Measurements from ENCODE around the gene ARRDC1.

ARRDC1 gene

GRCh38 chr9:137581361-137582285, 23.9 kb upstream of the ARRDC1 start:
- no peak overlapping the region for H3K9ac ChIP-seq (ENCODE audit: insufficient read length)
- H3K36me3 ChIP-seq (ENCODE audit: insufficient read depth, low read length) = peaks cover 41% of the 10 kb centered on the region

GRCh38 chr9:137582286-137582860, 23.1 kb upstream of the ARRDC1 start:
- no peak overlapping the region for H3K27ac ChIP-seq
- no peak overlapping the region for H3K9ac ChIP-seq (ENCODE audit: insufficient read length)
- no peak for TF ChIP-seq FOXP2 (optimal IDR thresholded peaks at IDR 0.05; ENCODE audit: control extremely low read depth, extremely low read length, insufficient read depth)
- TF ChIP-seq POLR2AphosphoS5 (IDR thresholded peaks at IDR 0.05; ENCODE audit: borderline replicate concordance, low read depth, low read length) = no peak
- no peak for TF ChIP-seq EZH2 (IDR thresholded peaks at IDR 0.05)
- H3K9me3 ChIP-seq (ENCODE audit: low read depth, low read length) = no peaks in the 10 kb centered on the region
- DNase-seq (ENCODE audit: low read depth, low spot score) = no peak
- no peak overlapping the region for H3K4me3 ChIP-seq
- H3K36me3 ChIP-seq (ENCODE audit: insufficient read depth, low read length) = peaks cover 49% of the 10 kb centered on the region

More at GRCh38 chr9:137581361-137582285, 23.9 kb upstream of the ARRDC1 start:
- H3K27ac ChIP-seq = peak overlapping the region; percentile 31; the same call in 1 of the 2 replicates
- no peak for TF ChIP-seq FOXP2 (optimal IDR thresholded peaks at IDR 0.05; ENCODE audit: control extremely low read depth, extremely low read length, insufficient read depth)
- TF ChIP-seq POLR2AphosphoS5 (IDR thresholded peaks at IDR 0.05; ENCODE audit: borderline replicate concordance, low read depth, low read length) = no peak
- TF ChIP-seq EZH2 (IDR thresholded peaks at IDR 0.05) = no peak
- H3K4me3 ChIP-seq = no peak overlapping the region
- DNase-seq (ENCODE audit: low read depth, low spot score) = no peak
- H3K9me3 ChIP-seq (ENCODE audit: low read depth, low read length) = no peaks in the 10 kb centered on the region

DNA sequence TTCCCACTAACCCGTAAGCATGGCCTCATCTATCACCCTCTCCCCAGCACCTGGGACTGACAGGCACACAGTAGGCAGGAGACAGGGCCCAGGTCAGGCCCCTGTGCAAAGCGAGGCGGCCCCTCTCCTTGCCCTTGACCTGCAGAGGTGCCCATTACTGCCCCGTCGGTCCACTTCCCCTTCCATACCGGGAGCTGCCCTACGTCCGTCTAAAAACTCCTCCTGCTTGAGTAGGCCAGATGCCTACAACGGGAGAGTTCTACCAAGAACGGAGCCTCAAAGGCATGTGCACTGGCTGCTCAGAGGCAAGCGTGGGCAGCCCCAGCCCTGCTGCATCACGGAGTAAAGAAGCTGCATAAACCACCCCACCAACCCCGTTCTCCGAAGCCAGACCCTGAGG, 22.1 kb upstream of the ARRDC1 start:
- Histone ChIP-seq H3K9me3 (ENCODE audit: low read depth, low read length) (no peaks in the 10 kb centered on the region), H3K27ac (no peak overlapping the region), H3K4me3 (no peak overlapping the region), H3K36me3 (ENCODE audit: insufficient read depth, low read length) (peaks cover 59% of the 10 kb centered on the region), H3K9ac (ENCODE audit: insufficient read length) (no peak overlapping the region)
- no peak for DNase-seq (ENCODE audit: low read depth, low spot score)
- no peak for TF ChIP-seq EZH2 (IDR thresholded peaks at IDR 0.05)
- no peak for TF ChIP-seq POLR2AphosphoS5 (IDR thresholded peaks at IDR 0.05; ENCODE audit: borderline replicate concordance, low read depth, low read length)
- no peak for TF ChIP-seq FOXP2 (optimal IDR thresholded peaks at IDR 0.05; ENCODE audit: control extremely low read depth, extremely low read length, insufficient read depth)

GRCh38 chr9:137583957-137584356, 21.5 kb upstream of the ARRDC1 start:
- no peak overlapping the region for H3K4me3 ChIP-seq
- DNase-seq (ENCODE audit: low read depth, low spot score) = no peak
- H3K9me3 ChIP-seq (ENCODE audit: low read depth, low read length) = no peaks in the 10 kb centered on the region
- H3K36me3 ChIP-seq (ENCODE audit: insufficient read depth, low read length) = peaks cover 65% of the 10 kb centered on the region
- H3K27ac ChIP-seq = no peak overlapping the region
- TF ChIP-seq EZH2 (IDR thresholded peaks at IDR 0.05) (no peak), FOXP2 (optimal IDR thresholded peaks at IDR 0.05; ENCODE audit: control extremely low read depth, extremely low read length, insufficient read depth) (no peak), POLR2AphosphoS5 (IDR thresholded peaks at IDR 0.05; ENCODE audit: borderline replicate concordance, low read depth, low read length) (no peak)
- H3K9ac ChIP-seq (ENCODE audit: insufficient read length) = no peak overlapping the region

DNA sequence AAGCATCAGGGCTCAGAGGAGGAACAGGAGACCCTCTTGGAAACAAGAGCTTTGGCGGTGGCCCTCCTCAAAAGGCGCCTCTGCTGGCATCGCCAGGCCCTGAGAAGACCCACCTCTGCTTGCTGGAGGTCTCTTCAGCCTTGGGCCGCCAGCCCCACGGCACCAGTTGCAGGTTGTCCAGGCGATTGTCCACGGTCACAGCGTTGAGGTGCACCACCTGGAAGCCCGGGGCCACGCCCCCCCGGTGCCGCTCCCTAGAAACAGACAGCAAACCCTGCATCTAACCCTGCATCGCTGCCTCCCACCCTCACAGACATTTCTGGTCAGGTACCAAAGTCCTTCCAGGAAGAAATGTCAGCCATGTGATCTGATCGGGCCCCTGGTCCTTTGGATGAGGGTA, 18.6 kb upstream of the ARRDC1 start:
- H3K9ac ChIP-seq (ENCODE audit: insufficient read length) = no peak overlapping the region
- no peak overlapping the region for H3K27ac ChIP-seq
- no peak for DNase-seq (ENCODE audit: low read depth, low spot score)
- no peaks in the 10 kb centered on the region for H3K9me3 ChIP-seq (ENCODE audit: low read depth, low read length)
- peaks cover 63% of the 10 kb centered on the region for H3K36me3 ChIP-seq (ENCODE audit: insufficient read depth, low read length)
- H3K4me3 ChIP-seq = no peak overlapping the region
- TF ChIP-seq POLR2AphosphoS5 (IDR thresholded peaks at IDR 0.05; ENCODE audit: borderline replicate concordance, low read depth, low read length) (no peak), FOXP2 (optimal IDR thresholded peaks at IDR 0.05; ENCODE audit: control extremely low read depth, extremely low read length, insufficient read depth) (no peak), EZH2 (IDR thresholded peaks at IDR 0.05) (no peak)

GRCh38 chr9:137588311-137588710, 17.2 kb upstream of the ARRDC1 start:
- peaks cover 48% of the 10 kb centered on the region for H3K36me3 ChIP-seq (ENCODE audit: insufficient read depth, low read length)
- H3K27ac ChIP-seq = no peak overlapping the region
- no peak for DNase-seq (ENCODE audit: low read depth, low spot score)
- no peaks in the 10 kb centered on the region for H3K9me3 ChIP-seq (ENCODE audit: low read depth, low read length)
- TF ChIP-seq EZH2 (IDR thresholded peaks at IDR 0.05) = no peak
- no peak for TF ChIP-seq POLR2AphosphoS5 (IDR thresholded peaks at IDR 0.05; ENCODE audit: borderline replicate concordance, low read depth, low read length)
- no peak for TF ChIP-seq FOXP2 (optimal IDR thresholded peaks at IDR 0.05; ENCODE audit: control extremely low read depth, extremely low read length, insufficient read depth)
- no peak overlapping the region for H3K4me3 ChIP-seq
- no peak overlapping the region for H3K9ac ChIP-seq (ENCODE audit: insufficient read length)

GRCh38 chr9:137588891-137589290, 16.6 kb upstream of the ARRDC1 start:
- Histone ChIP-seq H3K27ac (no peak overlapping the region), H3K4me3 (peak overlapping the region; percentile 90), H3K9me3 (ENCODE audit: low read depth, low read length) (no peaks in the 10 kb centered on the region), H3K36me3 (ENCODE audit: insufficient read depth, low read length) (peaks cover 46% of the 10 kb centered on the region), H3K9ac (ENCODE audit: insufficient read length) (peak overlapping the region; percentile 88)
- TF ChIP-seq POLR2AphosphoS5 (IDR thresholded peaks at IDR 0.05; ENCODE audit: borderline replicate concordance, low read depth, low read length) = no peak
- no peak for TF ChIP-seq FOXP2 (optimal IDR thresholded peaks at IDR 0.05; ENCODE audit: control extremely low read depth, extremely low read length, insufficient read depth)
- DNase-seq (ENCODE audit: low read depth, low spot score) = no peak

DNA sequence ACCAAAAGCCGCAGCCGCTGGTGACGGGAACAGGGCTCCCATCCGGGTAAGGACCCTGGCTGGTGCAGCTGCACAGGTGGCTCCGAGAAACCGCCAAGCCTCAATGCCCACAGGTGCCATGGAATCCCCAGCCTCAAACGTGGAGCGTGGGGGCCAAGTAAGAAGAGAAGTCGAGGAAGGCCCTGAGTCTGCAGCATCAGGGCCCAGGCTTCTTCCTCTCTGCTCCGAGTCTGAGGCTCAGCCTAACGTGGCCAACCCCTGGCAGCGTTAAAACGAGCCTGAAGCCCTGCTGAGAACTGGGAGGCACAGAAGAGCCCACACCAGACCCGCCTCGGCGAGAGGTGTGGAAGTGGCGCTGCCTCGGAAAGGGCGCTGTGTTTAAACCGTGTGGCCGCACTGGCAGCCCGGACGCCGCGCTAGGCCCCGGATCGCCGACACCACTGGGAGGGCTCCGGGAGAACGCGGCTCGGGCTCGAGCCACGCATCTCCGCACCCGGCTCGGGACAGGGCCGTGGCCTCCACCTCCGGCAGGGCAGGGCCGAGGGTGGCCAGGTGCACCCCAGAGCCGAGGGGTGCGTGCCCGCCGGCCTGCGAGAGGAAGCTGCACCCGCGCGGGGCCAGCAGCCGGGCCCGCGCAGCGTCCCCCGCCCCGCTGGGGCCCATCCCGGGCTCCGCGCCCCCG, 15.9 kb upstream of the ARRDC1 start:
- no peak for DNase-seq (ENCODE audit: low read depth, low spot score)
- no peak overlapping the region for H3K27ac ChIP-seq
- H3K4me3 ChIP-seq = peak overlapping the region; percentile 90
- H3K9ac ChIP-seq (ENCODE audit: insufficient read length) = peak overlapping the region; percentile 88
- no peak for TF ChIP-seq FOXP2 (optimal IDR thresholded peaks at IDR 0.05; ENCODE audit: control extremely low read depth, extremely low read length, insufficient read depth)
- no peak for TF ChIP-seq EZH2 (IDR thresholded peaks at IDR 0.05)
- no peak for TF ChIP-seq POLR2AphosphoS5 (IDR thresholded peaks at IDR 0.05; ENCODE audit: borderline replicate concordance, low read depth, low read length)
- peaks cover 41% of the 10 kb centered on the region for H3K36me3 ChIP-seq (ENCODE audit: insufficient read depth, low read length)
- no peaks in the 10 kb centered on the region for H3K9me3 ChIP-seq (ENCODE audit: low read depth, low read length)

Data from SK-N-MC (cell line).